Epithelial cell of proximal tubule (primary cell): ENCODE results near the gene TDRKH. TPM values are rescaled to one million over a fixed set of nuclear protein-coding genes. Genes with fewer than 3 reads are reported as not detected.

ENCODE experiments used
- DNase-seq: peaks from one replicate; pipeline ENCODE4 v3.0.0-alpha.2; 2011; ENCODE audit warnings: low read depth
- H3K4me3 ChIP-seq: 2 replicates; pipeline ENCODE4 v1.5.1; 2011; ENCODE audit warnings: low read depth, mild to moderate bottlenecking, low read length
- total RNA-seq: library from RNA; depleted of rRNA; stranded (reverse); fragments of >200 nt; gene quantifications from 2 replicates; pipeline ENCODE4 v1.2.3, GENCODE V29; 2015
- TF ChIP-seq, protein P1 (sequence below): conservative IDR thresholded peaks from 2 replicates; pipeline ENCODE4 v1.5.1; 2012; ENCODE audit warnings: low read depth, mild to moderate bottlenecking, low read length

The TDRKH gene
- total RNA-seq, 1 donor from 2014 or later: 7.4 TPM

- no peak for DNase-seq
- TF ChIP-seq, protein P1, sequence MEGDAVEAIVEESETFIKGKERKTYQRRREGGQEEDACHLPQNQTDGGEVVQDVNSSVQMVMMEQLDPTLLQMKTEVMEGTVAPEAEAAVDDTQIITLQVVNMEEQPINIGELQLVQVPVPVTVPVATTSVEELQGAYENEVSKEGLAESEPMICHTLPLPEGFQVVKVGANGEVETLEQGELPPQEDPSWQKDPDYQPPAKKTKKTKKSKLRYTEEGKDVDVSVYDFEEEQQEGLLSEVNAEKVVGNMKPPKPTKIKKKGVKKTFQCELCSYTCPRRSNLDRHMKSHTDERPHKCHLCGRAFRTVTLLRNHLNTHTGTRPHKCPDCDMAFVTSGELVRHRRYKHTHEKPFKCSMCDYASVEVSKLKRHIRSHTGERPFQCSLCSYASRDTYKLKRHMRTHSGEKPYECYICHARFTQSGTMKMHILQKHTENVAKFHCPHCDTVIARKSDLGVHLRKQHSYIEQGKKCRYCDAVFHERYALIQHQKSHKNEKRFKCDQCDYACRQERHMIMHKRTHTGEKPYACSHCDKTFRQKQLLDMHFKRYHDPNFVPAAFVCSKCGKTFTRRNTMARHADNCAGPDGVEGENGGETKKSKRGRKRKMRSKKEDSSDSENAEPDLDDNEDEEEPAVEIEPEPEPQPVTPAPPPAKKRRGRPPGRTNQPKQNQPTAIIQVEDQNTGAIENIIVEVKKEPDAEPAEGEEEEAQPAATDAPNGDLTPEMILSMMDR: no peak
- peak within 1 kb of the TSS; percentile 75 for H3K4me3 ChIP-seq
Measured at GRCh38 chr1:151762941-151763921, 27.1 kb downstream of the TDRKH start, which contains the start of gene MRPL9. Gene MRPL9 (minus strand): TSS chr1:151763496. CDS start chr1:151763479, 17 bp downstream.

GRCh38 chr1:151760597-151761385 is 29.5 kb downstream of the TDRKH start:
- DNase-seq: no peak
- no peak overlapping the region for H3K4me3 ChIP-seq
- TF ChIP-seq, protein P1: no peak

- TF ChIP-seq, protein P1: no peak
- DNase-seq: no peak
- no peak overlapping the region for H3K4me3 ChIP-seq
Measured at GRCh38 chr1:151759241-151759640, 31.1 kb downstream of the TDRKH start.

GRCh38 chr1:151756291-151756690 is 34.0 kb downstream of the TDRKH start:
- DNase-seq: peak; percentile 38
- TF ChIP-seq, protein P1: no peak

DNA sequence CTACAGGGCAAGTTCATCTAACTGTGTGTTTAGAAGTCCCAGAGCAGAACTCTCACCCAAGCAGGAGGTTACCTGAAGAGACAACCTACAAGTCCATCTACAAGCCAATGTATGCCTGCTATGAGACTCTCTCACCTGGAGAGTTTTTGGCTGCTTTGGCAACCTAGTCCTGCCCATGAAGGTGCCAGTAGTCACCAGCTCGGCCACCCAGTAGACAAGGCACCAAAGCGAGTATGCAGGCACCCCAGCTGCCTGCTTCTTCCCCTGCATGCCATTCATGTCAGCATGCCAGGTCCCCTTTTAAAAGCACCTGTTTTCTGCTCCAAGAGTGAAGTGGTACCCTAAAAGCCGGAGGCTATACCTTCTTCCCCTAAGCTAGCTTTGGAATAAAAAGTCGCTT is 48.8 kb downstream of the TDRKH start:
- TF ChIP-seq, protein P1: no peak
- H3K4me3 ChIP-seq: no peak overlapping the region
- no peak for DNase-seq

More at GRCh38 chr1:151756291-151756690, 34.0 kb downstream of the TDRKH start:
- H3K4me3 ChIP-seq: no peak overlapping the region

GRCh38 chr1:151739590-151740355 is 50.5 kb downstream of the TDRKH start:
- TF ChIP-seq, protein P1: no peak
- H3K4me3 ChIP-seq: no peak overlapping the region
- DNase-seq: no peak
